Measurements from ENCODE around the gene TNS4. TPM values are rescaled to one million over a fixed set of nuclear protein-coding genes. Genes with fewer than 3 reads are reported as not detected.
A peak's percentile ranks its signal among the peaks of the same experiment; 100 is the strongest.

The TNS4 gene
- total and polyA plus RNA-seq, 2 of the 4 experiments (the other 2 are of a cell fraction), result not detected

DNA sequence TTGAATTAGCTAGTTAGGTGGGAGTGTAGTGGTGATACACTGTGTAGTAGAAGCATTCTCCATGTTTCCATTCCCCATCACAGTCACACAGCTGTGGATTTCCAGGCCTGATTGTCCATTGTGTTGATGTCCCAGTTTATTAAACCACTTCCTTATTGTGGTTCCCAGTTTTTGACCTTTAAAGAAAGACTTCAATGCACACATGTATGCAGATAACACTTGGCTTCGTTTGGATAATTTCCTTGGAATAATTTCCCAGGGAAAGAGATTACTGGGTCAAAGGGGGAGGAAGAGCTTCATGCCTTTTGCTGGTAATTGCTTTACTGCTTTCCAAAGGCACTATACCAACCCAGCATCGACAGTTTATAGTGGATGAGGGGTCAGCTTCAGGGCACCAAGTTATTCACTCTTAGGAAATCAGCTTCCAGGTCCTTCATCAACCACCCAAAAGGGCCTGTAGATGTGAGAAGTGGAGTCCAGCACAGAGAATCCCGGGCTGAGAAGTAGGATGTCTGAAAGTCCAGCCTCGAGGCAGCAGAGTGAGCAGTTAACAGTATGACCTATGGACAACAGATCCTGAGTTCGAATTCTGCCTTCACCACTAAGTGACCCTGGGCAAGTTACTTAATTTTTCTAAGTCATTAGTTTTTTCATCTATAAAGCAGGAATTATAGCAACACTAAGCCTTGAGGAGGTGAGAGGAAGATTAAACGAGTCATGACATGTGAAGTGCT, 31.3 kb upstream of the TNS4 start:
- Histone ChIP-seq H2BK15ac (ENCODE audit: low read depth, low read length) (peak overlapping the region; percentile 94), H3K23ac (ENCODE audit: low read depth, low read length) (peak overlapping the region; percentile 95), H3K14ac (replicated peaks; ENCODE audit: low read depth, low read length) (peak overlapping the region; percentile 98), H3K4me3 (ENCODE audit: insufficient read depth, low read depth, low read length) (no peak overlapping the region), H3K18ac (ENCODE audit: low read depth, low read length) (peak overlapping the region; percentile 96), H2AFZ (replicated peaks; ENCODE audit: low read length, poor library complexity) (peak overlapping the region; percentile 90), H3K79me1 (ENCODE audit: low read depth in 1 of 2, low read length in 2 of 2) (peaks cover 0 to 17% of the 10 kb centered on the region in 2 experiments; a peak in 1 of 4 replicates), H4K5ac (ENCODE audit: low read depth, low read length) (peak overlapping the region; percentile 88), H3K4me1 (ENCODE audit: control insufficient read depth, insufficient read depth, low read length) (peaks cover 42% of the 10 kb centered on the region), H2AK5ac (ENCODE audit: low read depth, low read length) (peak overlapping the region; percentile 88), H4K91ac (ENCODE audit: insufficient read depth, low read depth, low read length) (peak overlapping the region; percentile 96), H3K9ac (ENCODE audit: low read depth, low read length) (peak overlapping the region; percentile 33), H3K4ac (ENCODE audit: low read depth, low read length) (peak overlapping the region; percentile 89), H2BK120ac (ENCODE audit: low read depth, low read length) (peak overlapping the region; percentile 95), H4K20me1 (ENCODE audit: insufficient read depth, low read length) (no peaks in the 10 kb centered on the region), H3K27ac (ENCODE audit: insufficient read depth, low read length) (peak overlapping the region; percentile 51), H3K27me3 (ENCODE audit: control insufficient read depth, insufficient read depth, low read length) (no peaks in the 10 kb centered on the region), H3K36me3 (ENCODE audit: control insufficient read depth, insufficient read depth, low read length) (no peaks in the 10 kb centered on the region), H4K8ac (ENCODE audit: low read depth in 2 of 2, low read length in 2 of 2) (peak overlapping the region; percentile 57 to 91), H2AK9ac (replicated peaks; ENCODE audit: low read depth, low read length, poor library complexity) (peak overlapping the region; percentile 92), H3K4me2 (ENCODE audit: low read depth, low read length) (no peak overlapping the region), H3K9me1 (ENCODE audit: insufficient read depth, low read length) (peaks cover 27% of the 10 kb centered on the region), H3K9me3 (ENCODE audit: control insufficient read depth, insufficient read depth, low read length) (no peaks in the 10 kb centered on the region), H2BK20ac (ENCODE audit: low read depth, low read length) (peak overlapping the region; percentile 97), H3K56ac (ENCODE audit: extremely low read depth, insufficient read depth, low read length) (peak overlapping the region; percentile 59), H2BK5ac (ENCODE audit: low read depth, low read length, poor library complexity, severe bottlenecking) (peak overlapping the region; percentile 92)
- ATAC-seq (ENCODE audit: low read depth), result peak; percentile 15
- CTCF ChIA-PET, result interaction anchor here (0.6 to 4.8 kb wide), 19 partner anchors 16 to 219 kb away, joined by 3 to 43 read pairs (median 5); partner anchors contain the start of genes GJD3 and TOP2A
- POLR2A ChIA-PET (ENCODE audit: unreplicated experiment), result interaction anchor here (0.6 to 1.3 kb wide), 4 partner anchors 8 to 175 kb away, joined by 4 to 5 read pairs (median 5); no protein-coding TSS in a partner anchor
- peak; percentile 37 for DNase-seq
- dilution Hi-C loops (cut with HindIII; ENCODE audit: low sequenced_read_pairs, unreplicated experiment), result no loop called here
- in situ Hi-C loops (cut with MboI; ENCODE audit: low sequenced_read_pairs), result loop anchor here (5.0 kb wide), 2 partner anchors 90 to 170 kb away; partner anchors contain the start of genes GJD3 and IGFBP4
- intact Hi-C loops (cut with micrococcal nuclease), result loop anchor here (1.0 to 5.0 kb wide), 7 partner anchors 28 to 230 kb away; partner anchors contain the start of gene IGFBP4
- BruUV-seq (replicated peaks), result no TSS peak
- WGBS, 2 experiments (ENCODE audit: extremely low coverage in 2 of 2, insufficient read length in 1 of 2), result no CpG with 5 or more reads among the region's 6 CpGs
- TF ChIP-seq MXI1 (IDR thresholded peaks at IDR 0.05; ENCODE audit: borderline replicate concordance, low read depth, low read length) (no peak), MAFK (IDR thresholded peaks at IDR 0.05; ENCODE audit: low read depth, low read length) (no peak), CEBPB (IDR thresholded peaks at IDR 0.05; ENCODE audit: low read depth, low read length) (no peak), SMC3 (IDR thresholded peaks at IDR 0.05; ENCODE audit: low read depth, low read length) (no peak), POLR2A (IDR thresholded peaks at IDR 0.05; ENCODE audit: low read depth, low read length) (no peak), CHD1 (IDR thresholded peaks at IDR 0.05; ENCODE audit: low read depth, low read length) (no peak), FOS (IDR thresholded peaks at IDR 0.05; ENCODE audit: low read depth, low read length) (no peak), RAD21 (IDR thresholded peaks at IDR 0.05; ENCODE audit: low read length) (no peak), BHLHE40 (IDR thresholded peaks at IDR 0.05; ENCODE audit: low read depth, low read length) (no peak), RCOR1 (IDR thresholded peaks at IDR 0.05; ENCODE audit: insufficient replicate concordance, low read length) (no peak), RFX5 (IDR thresholded peaks at IDR 0.05; ENCODE audit: low read depth, low read length) (no peak)
- TF ChIP-seq, protein P1, sequence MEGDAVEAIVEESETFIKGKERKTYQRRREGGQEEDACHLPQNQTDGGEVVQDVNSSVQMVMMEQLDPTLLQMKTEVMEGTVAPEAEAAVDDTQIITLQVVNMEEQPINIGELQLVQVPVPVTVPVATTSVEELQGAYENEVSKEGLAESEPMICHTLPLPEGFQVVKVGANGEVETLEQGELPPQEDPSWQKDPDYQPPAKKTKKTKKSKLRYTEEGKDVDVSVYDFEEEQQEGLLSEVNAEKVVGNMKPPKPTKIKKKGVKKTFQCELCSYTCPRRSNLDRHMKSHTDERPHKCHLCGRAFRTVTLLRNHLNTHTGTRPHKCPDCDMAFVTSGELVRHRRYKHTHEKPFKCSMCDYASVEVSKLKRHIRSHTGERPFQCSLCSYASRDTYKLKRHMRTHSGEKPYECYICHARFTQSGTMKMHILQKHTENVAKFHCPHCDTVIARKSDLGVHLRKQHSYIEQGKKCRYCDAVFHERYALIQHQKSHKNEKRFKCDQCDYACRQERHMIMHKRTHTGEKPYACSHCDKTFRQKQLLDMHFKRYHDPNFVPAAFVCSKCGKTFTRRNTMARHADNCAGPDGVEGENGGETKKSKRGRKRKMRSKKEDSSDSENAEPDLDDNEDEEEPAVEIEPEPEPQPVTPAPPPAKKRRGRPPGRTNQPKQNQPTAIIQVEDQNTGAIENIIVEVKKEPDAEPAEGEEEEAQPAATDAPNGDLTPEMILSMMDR (conservative IDR thresholded peaks at IDR 0.05; ENCODE audit: low read depth, low read length), result no peak
- TF ChIP-seq, protein P2, sequence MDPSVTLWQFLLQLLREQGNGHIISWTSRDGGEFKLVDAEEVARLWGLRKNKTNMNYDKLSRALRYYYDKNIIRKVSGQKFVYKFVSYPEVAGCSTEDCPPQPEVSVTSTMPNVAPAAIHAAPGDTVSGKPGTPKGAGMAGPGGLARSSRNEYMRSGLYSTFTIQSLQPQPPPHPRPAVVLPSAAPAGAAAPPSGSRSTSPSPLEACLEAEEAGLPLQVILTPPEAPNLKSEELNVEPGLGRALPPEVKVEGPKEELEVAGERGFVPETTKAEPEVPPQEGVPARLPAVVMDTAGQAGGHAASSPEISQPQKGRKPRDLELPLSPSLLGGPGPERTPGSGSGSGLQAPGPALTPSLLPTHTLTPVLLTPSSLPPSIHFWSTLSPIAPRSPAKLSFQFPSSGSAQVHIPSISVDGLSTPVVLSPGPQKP (IDR thresholded peaks at IDR 0.05; ENCODE audit: borderline replicate concordance, low read depth, low read length), result no peak
- TF ChIP-seq, protein P3, sequence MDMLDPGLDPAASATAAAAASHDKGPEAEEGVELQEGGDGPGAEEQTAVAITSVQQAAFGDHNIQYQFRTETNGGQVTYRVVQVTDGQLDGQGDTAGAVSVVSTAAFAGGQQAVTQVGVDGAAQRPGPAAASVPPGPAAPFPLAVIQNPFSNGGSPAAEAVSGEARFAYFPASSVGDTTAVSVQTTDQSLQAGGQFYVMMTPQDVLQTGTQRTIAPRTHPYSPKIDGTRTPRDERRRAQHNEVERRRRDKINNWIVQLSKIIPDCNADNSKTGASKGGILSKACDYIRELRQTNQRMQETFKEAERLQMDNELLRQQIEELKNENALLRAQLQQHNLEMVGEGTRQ (IDR thresholded peaks at IDR 0.05; ENCODE audit: low read depth, low read length), result no peak
